ENCODE results near the gene KLHL22.

The KLHL22 gene

DNA sequence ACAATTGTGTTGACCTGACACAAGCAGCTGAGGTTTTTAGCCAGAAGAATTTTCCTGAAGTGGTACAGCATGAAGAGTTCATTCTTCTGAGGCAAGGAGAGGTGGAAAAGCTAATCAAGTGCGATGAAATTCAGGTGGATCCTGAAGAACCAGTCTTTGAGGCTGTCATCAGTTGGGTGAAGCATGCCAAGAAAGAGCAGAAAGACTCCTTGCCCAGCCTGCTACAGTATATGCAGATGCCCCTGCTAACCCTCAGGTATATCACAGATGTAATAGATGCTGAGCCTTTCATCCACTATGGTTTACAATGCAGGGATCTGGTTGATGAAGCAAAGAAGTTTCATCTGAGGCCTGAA lies 45.1 kb downstream of the KLHL22 start:
- H3K4me3 ChIP-seq (ENCODE audit: control insufficient read depth, low read depth, low read length): no peak overlapping the region
- TF ChIP-seq, protein P1, sequence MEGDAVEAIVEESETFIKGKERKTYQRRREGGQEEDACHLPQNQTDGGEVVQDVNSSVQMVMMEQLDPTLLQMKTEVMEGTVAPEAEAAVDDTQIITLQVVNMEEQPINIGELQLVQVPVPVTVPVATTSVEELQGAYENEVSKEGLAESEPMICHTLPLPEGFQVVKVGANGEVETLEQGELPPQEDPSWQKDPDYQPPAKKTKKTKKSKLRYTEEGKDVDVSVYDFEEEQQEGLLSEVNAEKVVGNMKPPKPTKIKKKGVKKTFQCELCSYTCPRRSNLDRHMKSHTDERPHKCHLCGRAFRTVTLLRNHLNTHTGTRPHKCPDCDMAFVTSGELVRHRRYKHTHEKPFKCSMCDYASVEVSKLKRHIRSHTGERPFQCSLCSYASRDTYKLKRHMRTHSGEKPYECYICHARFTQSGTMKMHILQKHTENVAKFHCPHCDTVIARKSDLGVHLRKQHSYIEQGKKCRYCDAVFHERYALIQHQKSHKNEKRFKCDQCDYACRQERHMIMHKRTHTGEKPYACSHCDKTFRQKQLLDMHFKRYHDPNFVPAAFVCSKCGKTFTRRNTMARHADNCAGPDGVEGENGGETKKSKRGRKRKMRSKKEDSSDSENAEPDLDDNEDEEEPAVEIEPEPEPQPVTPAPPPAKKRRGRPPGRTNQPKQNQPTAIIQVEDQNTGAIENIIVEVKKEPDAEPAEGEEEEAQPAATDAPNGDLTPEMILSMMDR (IDR thresholded peaks at IDR 0.05; ENCODE audit: control insufficient read depth, insufficient read depth, low read depth, low read length, missing control alignments): no peak
- no peak for DNase-seq (ENCODE audit: low read depth)

DNA sequence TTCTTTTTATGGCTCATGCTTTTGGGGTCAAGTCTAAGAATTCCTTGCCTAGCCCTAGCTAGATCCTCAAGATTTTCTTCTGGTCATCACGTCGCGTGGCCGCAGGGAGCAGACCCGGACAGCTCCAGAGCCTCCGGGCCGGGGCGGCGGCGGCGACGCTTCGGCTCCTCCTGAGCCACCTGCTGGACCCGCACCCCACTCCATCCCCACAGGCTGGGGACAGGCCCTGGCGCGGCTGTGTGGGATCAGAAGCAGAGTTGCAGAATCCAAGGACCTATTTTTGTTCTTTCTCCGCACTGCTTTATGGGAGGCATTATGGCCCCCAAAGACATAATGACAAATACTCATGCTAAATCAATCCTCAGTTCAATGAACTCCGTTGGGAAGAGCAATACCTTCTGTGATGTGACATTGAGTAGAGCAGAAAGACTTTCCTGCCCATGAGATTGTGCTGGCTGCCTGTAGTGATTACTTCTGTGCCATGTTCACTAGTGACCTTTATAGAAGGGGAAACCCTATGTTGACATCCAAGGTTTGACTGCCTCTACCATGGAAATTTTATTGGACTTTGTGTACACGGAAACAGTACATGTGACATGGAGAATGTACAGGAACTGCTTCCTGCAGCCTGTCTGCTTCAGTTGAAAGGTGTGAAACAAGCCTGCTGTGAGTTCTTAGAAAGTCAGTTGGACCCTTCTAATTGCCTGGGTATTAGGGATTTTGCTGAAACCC lies 45.6 kb downstream of the KLHL22 start:
- no peak overlapping the region for H3K4me3 ChIP-seq (ENCODE audit: control insufficient read depth, low read depth, low read length)
- no peak for DNase-seq (ENCODE audit: low read depth)
- TF ChIP-seq, protein P1 (IDR thresholded peaks at IDR 0.05; ENCODE audit: control insufficient read depth, insufficient read depth, low read depth, low read length, missing control alignments): no peak

GRCh38 chr22:20448630-20449029 lies 47.0 kb downstream of the KLHL22 start:
- no peak overlapping the region for H3K4me3 ChIP-seq (ENCODE audit: control insufficient read depth, low read depth, low read length)
- TF ChIP-seq, protein P1 (IDR thresholded peaks at IDR 0.05; ENCODE audit: control insufficient read depth, insufficient read depth, low read depth, low read length, missing control alignments): no peak
- no peak for DNase-seq (ENCODE audit: low read depth)

DNA sequence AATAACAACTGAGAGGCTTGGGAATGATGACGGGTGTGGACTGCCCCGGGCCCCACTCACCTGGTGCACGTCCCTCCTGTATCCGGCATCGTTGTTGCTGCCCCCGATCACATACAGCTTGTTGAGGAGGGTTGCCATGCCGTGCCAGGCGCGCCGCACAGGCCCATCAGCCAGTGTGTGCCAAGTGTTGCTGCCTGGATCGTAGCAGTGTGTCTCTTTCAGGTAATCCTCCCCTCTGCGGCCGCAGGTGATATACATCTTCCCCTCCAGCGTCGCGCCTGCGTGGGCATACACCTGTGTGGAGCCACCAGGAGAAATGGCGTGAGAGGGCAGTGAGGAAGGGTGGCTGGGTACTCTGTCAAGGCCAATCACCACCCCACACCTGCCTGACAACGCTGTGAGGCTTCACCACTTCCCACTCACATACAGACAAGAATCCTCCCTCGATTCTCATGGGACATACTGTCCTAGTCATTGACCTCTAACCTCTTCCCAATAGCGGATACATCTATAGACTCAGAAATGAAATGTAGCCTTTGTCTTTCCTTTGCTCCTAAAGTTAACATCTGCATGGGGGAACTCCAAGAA lies 49.1 kb downstream of the KLHL22 start:
- DNase-seq (ENCODE audit: low read depth): no peak
- no peak overlapping the region for H3K4me3 ChIP-seq (ENCODE audit: control insufficient read depth, low read depth, low read length)
- TF ChIP-seq, protein P1 (IDR thresholded peaks at IDR 0.05; ENCODE audit: control insufficient read depth, insufficient read depth, low read depth, low read length, missing control alignments): no peak

DNA sequence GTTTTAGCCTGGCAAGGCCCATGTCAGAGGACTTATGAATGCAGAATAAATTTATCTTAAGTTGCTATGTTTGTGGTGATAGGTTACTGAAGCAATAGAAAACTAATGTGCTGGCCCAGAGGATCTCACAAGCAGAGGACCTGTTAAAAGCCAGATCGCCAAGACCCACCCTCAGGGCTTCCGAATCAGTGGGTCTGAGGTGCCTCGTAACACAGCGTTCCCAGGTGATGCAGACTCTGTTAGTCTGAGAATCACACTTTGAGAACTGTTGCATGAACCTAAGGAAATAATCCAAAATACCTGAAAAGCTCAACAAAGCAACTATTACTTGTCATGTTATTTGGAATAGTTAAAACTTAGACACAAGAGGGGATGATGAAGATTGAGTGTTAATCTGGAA lies 51.3 kb downstream of the KLHL22 start:
- TF ChIP-seq, protein P1 (IDR thresholded peaks at IDR 0.05; ENCODE audit: control insufficient read depth, insufficient read depth, low read depth, low read length, missing control alignments): no peak

DNA sequence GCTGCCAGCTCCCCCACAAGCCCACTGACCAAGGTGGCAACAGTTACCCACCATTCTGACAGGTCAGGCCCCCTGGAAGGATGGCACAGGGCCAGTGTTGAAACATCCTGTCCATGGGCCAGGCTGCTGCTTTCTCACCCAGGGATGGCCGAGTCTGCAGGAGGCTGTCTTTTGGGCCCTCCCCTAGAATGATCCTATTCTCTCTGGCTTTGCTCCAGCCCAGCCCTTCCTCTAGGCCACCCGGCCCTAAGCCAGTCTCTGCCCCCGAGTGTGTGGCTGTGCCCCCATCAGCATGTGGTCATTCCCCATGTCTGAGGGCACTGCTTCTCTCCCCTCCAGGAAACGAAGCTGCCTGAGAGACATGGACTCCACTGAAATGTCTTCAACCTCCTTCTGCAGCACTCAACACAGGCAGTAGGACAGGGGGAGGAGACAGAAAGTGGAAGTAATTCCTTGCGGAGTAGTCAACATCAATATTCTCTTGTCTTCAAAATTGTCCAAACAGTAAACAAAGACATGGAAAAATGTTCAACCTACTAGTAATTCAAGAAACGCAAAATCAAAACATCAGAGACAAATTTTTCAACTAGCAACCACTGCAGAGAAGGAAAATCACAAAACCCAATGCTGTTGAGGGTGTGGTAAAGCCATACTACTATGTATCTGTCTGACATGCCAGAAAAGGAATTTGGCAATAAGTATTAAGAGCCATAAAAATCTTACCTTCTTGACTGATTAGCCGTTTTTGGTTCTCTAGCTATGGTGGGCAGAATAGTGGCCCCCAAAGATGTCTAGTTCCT lies 52.9 kb downstream of the KLHL22 start:
- H3K4me3 ChIP-seq (ENCODE audit: control insufficient read depth, low read depth, low read length): no peak overlapping the region
- TF ChIP-seq, protein P1 (IDR thresholded peaks at IDR 0.05; ENCODE audit: control insufficient read depth, insufficient read depth, low read depth, low read length, missing control alignments): no peak
- DNase-seq (ENCODE audit: low read depth): no peak

More for the DNA sequence above, 51.3 kb downstream of the KLHL22 start:
- H3K4me3 ChIP-seq (ENCODE audit: control insufficient read depth, low read depth, low read length): no peak overlapping the region
- DNase-seq (ENCODE audit: low read depth): no peak
